CD14-positive monocyte (primary cell): Measurements from ENCODE around the gene APLF. TPM values are rescaled to one million over a fixed set of nuclear protein-coding genes. Genes with fewer than 3 reads are reported as not detected.

ENCODE experiments used
- DNase-seq, 3 donors: peaks; one replicate each; pipeline ENCODE4 v3.0.0-alpha.2; 2011 to 2022
- H2AFZ ChIP-seq: 2 replicates; pipeline ENCODE4 v1.6.0; 2012; ENCODE audit warnings: mild to moderate bottlenecking, low read depth, low read length, inconsistent platforms; ENCODE audit not compliant: insufficient read depth, poor library complexity, severe bottlenecking
- H3K27ac ChIP-seq, 2 donors: 1 replicate in 1 of 2; 2 replicates in 1 of 2; pipeline ENCODE4 v1.5.1; 2012 to 2013; ENCODE audit warnings: low read length in 2 of 2, control low read depth in 1 of 2, inconsistent platforms in 1 of 2, low read depth in 1 of 2, mild to moderate bottlenecking in 1 of 2
- H3K27me3 ChIP-seq, 2 donors: one replicate each; pipeline versions ENCODE4 v1.6.0 to v1.6.1; 2011 to 2013; ENCODE audit warnings: low read length in 2 of 2; ENCODE audit not compliant: control insufficient read depth in 2 of 2, insufficient read depth in 2 of 2
- H3K36me3 ChIP-seq, 2 donors: replicated peaks in 1 of 2; 1 replicate in 1 of 2; 2 replicates in 1 of 2; pipeline versions ENCODE4 v1.5.1 to v1.6.1; 2012 to 2013; ENCODE audit warnings: low read length in 2 of 2, control low read depth in 1 of 2, inconsistent platforms in 1 of 2, mild to moderate bottlenecking in 1 of 2; ENCODE audit not compliant: insufficient read depth in 2 of 2, control insufficient read depth in 1 of 2
- H3K4me1 ChIP-seq, 2 donors: 1 replicate in 1 of 2; 2 replicates in 1 of 2; pipeline versions ENCODE4 v1.5.1 to v1.6.1; 2012 to 2013; ENCODE audit warnings: low read length in 2 of 2, control low read depth in 1 of 2, inconsistent platforms in 1 of 2, mild to moderate bottlenecking in 1 of 2, moderate library complexity in 1 of 2; ENCODE audit not compliant: insufficient read depth in 2 of 2, control insufficient read depth in 1 of 2
- H3K4me2 ChIP-seq: replicated peaks from 2 replicates; pipeline ENCODE3; 2012; ENCODE audit warnings: low read length, moderate library complexity, mild to moderate bottlenecking; ENCODE audit not compliant: poor library complexity, severe bottlenecking; ENCODE audit errors: extremely low read depth
- H3K4me3 ChIP-seq, 3 experiments: fragments of 200-600 bp in 1 of 3; sonication (generic) in 1 of 3; replicated peaks in 1 of 3; 1 replicate in 2 of 3; 2 replicates in 1 of 3; pipeline ENCODE4 v1.5.1; 2011 to 2013; ENCODE audit warnings: low read length in 3 of 3, mild to moderate bottlenecking in 3 of 3, control low read depth in 2 of 3, low read depth in 2 of 3, inconsistent platforms in 1 of 3, moderate library complexity in 1 of 3
- H3K79me2 ChIP-seq: 2 replicates; pipeline ENCODE4 v1.6.0; 2012; ENCODE audit warnings: mild to moderate bottlenecking, control low read depth, inconsistent platforms, low read length, moderate library complexity; ENCODE audit not compliant: insufficient read depth
- H3K9ac ChIP-seq: 2 replicates; pipeline ENCODE4 v1.6.0; 2017; ENCODE audit warnings: low read length, mild to moderate bottlenecking; ENCODE audit not compliant: insufficient read depth, poor library complexity, severe bottlenecking
- H3K9me3 ChIP-seq, 2 donors: replicated peaks in 1 of 2; 1 replicate in 1 of 2; 2 replicates in 1 of 2; pipeline versions ENCODE4 v1.5.1 to v1.6.1; 2012 to 2013; ENCODE audit warnings: low read length in 2 of 2, control low read depth in 1 of 2; ENCODE audit not compliant: control insufficient read depth in 1 of 2, insufficient read depth in 1 of 2
- H4K20me1 ChIP-seq: 2 replicates; pipeline ENCODE4 v1.6.0; 2012; ENCODE audit warnings: mild to moderate bottlenecking, low read length, control low read depth, moderate library complexity; ENCODE audit not compliant: insufficient read depth
- H3K27ac Mint-ChIP-seq, 7 donors: one replicate each; pipeline ENCODE4 v1.8.0; 2020; ENCODE audit warnings: mild to moderate bottlenecking in 7 of 7, mixed read lengths in 7 of 7, moderate library complexity in 6 of 7, inconsistent platforms in 2 of 7
- H3K27me3 Mint-ChIP-seq, 3 donors: one replicate each; pipeline ENCODE4 v1.8.0; 2021 to 2022; ENCODE audit warnings: low read depth in 3 of 3, mild to moderate bottlenecking in 3 of 3, mixed read lengths in 3 of 3, moderate library complexity in 3 of 3, inconsistent platforms in 1 of 3
- H3K36me3 Mint-ChIP-seq, 2 donors: one replicate each; pipeline ENCODE4 v1.8.0; 2020; ENCODE audit warnings: mixed read lengths in 2 of 2, inconsistent platforms in 1 of 2, mild to moderate bottlenecking in 1 of 2
- H3K4me1 Mint-ChIP-seq: one replicate; pipeline ENCODE4 v1.8.0; 2020; ENCODE audit warnings: mild to moderate bottlenecking, mixed read lengths
- H3K4me3 Mint-ChIP-seq, 2 donors: one replicate each; pipeline ENCODE4 v1.8.0; 2020; ENCODE audit warnings: mild to moderate bottlenecking in 2 of 2, mixed read lengths in 2 of 2, moderate library complexity in 1 of 2
- H3K9me3 Mint-ChIP-seq, 7 donors: one replicate each; pipeline ENCODE4 v1.8.0; 2020 to 2022; ENCODE audit warnings: mixed read lengths in 7 of 7, mild to moderate bottlenecking in 6 of 7, moderate library complexity in 6 of 7, inconsistent platforms in 2 of 7
- CTCF ChIP-seq: fragments of 200-600 bp; IDR thresholded peaks from one replicate; pipeline ENCODE4 v1.8.0; 2022; ENCODE audit warnings: antibody characterized with exemption, mild to moderate bottlenecking
- WGBS: methylation state at CpG from one replicate; pipeline ENCODE4 v1.1.5; 2013; ENCODE audit warnings: missing lambda C conversion rate; ENCODE audit not compliant: insufficient coverage; 5-methylcytosine and 5-hydroxymethylcytosine counted together
- intact Hi-C, 2 donors: fragments of 100-400 bp; cut with micrococcal nuclease; formaldehyde crosslinking; loops; one replicate each; pipeline versions ENCODE4 v1.15.0 to v1.15.1; 2023
- polyA plus RNA-seq, 3 donors: library from polyadenylated mRNA; depleted of rRNA in 1 of 3; unstranded in 2 of 3; stranded (reverse) in 1 of 3; fragments of 300-500 nt in 2 of 3; fragments of >200 nt in 1 of 3; fragmentation: Illumina TruSeq in 2 of 3; gene quantifications; 1 replicate in 2 of 3; 2 replicates in 1 of 3; pipeline ENCODE4 v1.2.3, GENCODE V29; 2012 to 2021

The APLF gene
- polyA plus RNA-seq, 3 donors = 0.77 to 1.8 (median 1.2) TPM

- no peak for DNase-seq
- H3K79me2 ChIP-seq = no peaks in the 10 kb centered on the region
- H3K9me3 ChIP-seq = no peaks in the 10 kb centered on the region
- H2AFZ ChIP-seq = no peak overlapping the region
- no peaks in the 10 kb centered on the region for H4K20me1 ChIP-seq
- intact Hi-C loops = no loop called here
- H3K27me3 ChIP-seq = no peaks in the 10 kb centered on the region
- no peak overlapping the region for H3K4me3 ChIP-seq
- H3K9ac ChIP-seq = no peak overlapping the region
- no peak for TF ChIP-seq CTCF
- peaks cover 0 to 3% of the 10 kb centered on the region in 2 donors for H3K36me3 Mint-ChIP-seq
- no peaks in the 10 kb centered on the region for H3K4me1 Mint-ChIP-seq
- WGBS = no CpG with 5 or more reads among the region's 2 CpGs
- peaks cover 0 to 4% (median 2%) of the 10 kb centered on the region in 7 donors for H3K9me3 Mint-ChIP-seq
- no peak overlapping the region for H3K27ac Mint-ChIP-seq
- no peak overlapping the region for H3K4me2 ChIP-seq
- H3K27ac ChIP-seq = no peak overlapping the region
- no peaks in the 10 kb centered on the region for H3K27me3 Mint-ChIP-seq
- no peak overlapping the region for H3K4me3 Mint-ChIP-seq
- H3K36me3 ChIP-seq = no peaks in the 10 kb centered on the region
- no peaks in the 10 kb centered on the region for H3K4me1 ChIP-seq
Observed at GRCh38 chr2:68544811-68545210, 77.4 kb downstream of the APLF start.

- no peak overlapping the region for H3K27ac ChIP-seq
- Mint-ChIP-seq H3K9me3 (peaks cover 0 to 2% (median 0%) of the 10 kb centered on the region in 7 donors), H3K27ac (no peak overlapping the region), H3K4me1 (peaks cover 2% of the 10 kb centered on the region), H3K27me3 (peaks cover 0 to 2% (median 0%) of the 10 kb centered on the region in 3 donors), H3K4me3 (no peak overlapping the region), H3K36me3 (no peaks in the 10 kb centered on the region)
- no peaks in the 10 kb centered on the region for H3K9me3 ChIP-seq
- TF ChIP-seq CTCF = no peak
- H3K4me1 ChIP-seq = no peaks in the 10 kb centered on the region
- intact Hi-C loops = no loop called here
- H2AFZ ChIP-seq = no peak overlapping the region
- H3K79me2 ChIP-seq = no peaks in the 10 kb centered on the region
- no peak for DNase-seq
- no peak overlapping the region for H3K4me3 ChIP-seq
- no peak overlapping the region for H3K9ac ChIP-seq
- H3K27me3 ChIP-seq = no peaks in the 10 kb centered on the region
- H3K36me3 ChIP-seq = no peaks in the 10 kb centered on the region
- no peaks in the 10 kb centered on the region for H4K20me1 ChIP-seq
- WGBS = no CpG with 5 or more reads among the region's 1 CpG
- no peak overlapping the region for H3K4me2 ChIP-seq
Observed at GRCh38 chr2:68548396-68548795, 81.0 kb downstream of the APLF start.
